NCI-H69 (cell line): Measurements from ENCODE around the gene SYNPO2L.
A peak's percentile ranks its signal among the peaks of the same experiment; 100 is the strongest.
"Not testable (repeated sequence)": the region's sequence is repeated elsewhere in the genome, so short reads cannot be mapped to it uniquely, and the experiment has no call there.

ENCODE experiments used
- DNase-seq: peaks from one replicate; lab custom pipeline; 2025; lab: John Stamatoyannopoulos, UW

The SYNPO2L gene

GRCh38 chr10:73655990-73656298 is at the start of gene SYNPO2L:
SYNPO2L (minus strand) TSS chr10:73656029; CDS start chr10:73655922, 107 bp downstream.
- no peak for DNase-seq

- not testable (repeated sequence) for DNase-seq
These were observed 48.1 kb upstream of the SYNPO2L start for GRCh38 chr10:73703924-73704323.

GRCh38 chr10:73698819-73699218 is 43.0 kb upstream of the SYNPO2L start:
- DNase-seq, result peak; percentile 7

- not testable (repeated sequence) for DNase-seq
These were observed 41.9 kb upstream of the SYNPO2L start, which contains the start of gene AGAP5 for GRCh38 chr10:73697675-73698159. AGAP5 (minus strand) TSS chr10:73698109; CDS start chr10:73697755, 354 bp downstream.

- DNase-seq, result not testable (repeated sequence)
These were observed 39.5 kb upstream of the SYNPO2L start for GRCh38 chr10:73695302-73695701.

GRCh38 chr10:73690755-73691154 is 34.9 kb upstream of the SYNPO2L start:
- not testable (repeated sequence) for DNase-seq

- not testable (repeated sequence) for DNase-seq
These were observed 33.8 kb upstream of the SYNPO2L start for GRCh38 chr10:73689596-73689995.

GRCh38 chr10:73687641-73688040 is 31.8 kb upstream of the SYNPO2L start:
- not testable (repeated sequence) for DNase-seq

- not testable (repeated sequence) for DNase-seq
These were observed 18.7 kb upstream of the SYNPO2L start for GRCh38 chr10:73674546-73674945.

- DNase-seq, result not testable (repeated sequence)
These were observed 12.5 kb upstream of the SYNPO2L start for GRCh38 chr10:73668378-73668777.

- DNase-seq, result not testable (repeated sequence)
These were observed 10.5 kb upstream of the SYNPO2L start for GRCh38 chr10:73666153-73666809.

GRCh38 chr10:73665581-73665980 is 9.8 kb upstream of the SYNPO2L start:
- DNase-seq, result not testable (repeated sequence)

GRCh38 chr10:73664156-73665040 is 8.6 kb upstream of the SYNPO2L start:
- DNase-seq, result not testable (repeated sequence)

GRCh38 chr10:73663621-73664020 is 7.8 kb upstream of the SYNPO2L start:
- DNase-seq, result not testable (repeated sequence)

GRCh38 chr10:73662705-73663104 is 6.9 kb upstream of the SYNPO2L start:
- DNase-seq, result not testable (repeated sequence)

- DNase-seq, result no peak
These were observed 406 bp downstream of the SYNPO2L start for GRCh38 chr10:73655257-73655989.

- DNase-seq, result peak; percentile 37
These were observed 2.1 kb downstream of the SYNPO2L start for GRCh38 chr10:73653701-73654100.

- DNase-seq, result no peak
These were observed 2.6 kb downstream of the SYNPO2L start for GRCh38 chr10:73653195-73653594.

GRCh38 chr10:73650537-73651331 is 5.1 kb downstream of the SYNPO2L start:
- no peak for DNase-seq

- DNase-seq, result no peak
These were observed 5.8 kb downstream of the SYNPO2L start for GRCh38 chr10:73649876-73650536.
